Measurements from ENCODE around the gene SMIM41. TPM values are rescaled to one million over a fixed set of nuclear protein-coding genes. Genes with fewer than 3 reads are reported as not detected.
"Not testable (repeated sequence)": the region's sequence is repeated elsewhere in the genome, so short reads cannot be mapped to it uniquely, and the experiment has no call there.

Gene SMIM41
- total RNA-seq, 1 experiment from 2014 or later = 0.12 TPM

DNA sequence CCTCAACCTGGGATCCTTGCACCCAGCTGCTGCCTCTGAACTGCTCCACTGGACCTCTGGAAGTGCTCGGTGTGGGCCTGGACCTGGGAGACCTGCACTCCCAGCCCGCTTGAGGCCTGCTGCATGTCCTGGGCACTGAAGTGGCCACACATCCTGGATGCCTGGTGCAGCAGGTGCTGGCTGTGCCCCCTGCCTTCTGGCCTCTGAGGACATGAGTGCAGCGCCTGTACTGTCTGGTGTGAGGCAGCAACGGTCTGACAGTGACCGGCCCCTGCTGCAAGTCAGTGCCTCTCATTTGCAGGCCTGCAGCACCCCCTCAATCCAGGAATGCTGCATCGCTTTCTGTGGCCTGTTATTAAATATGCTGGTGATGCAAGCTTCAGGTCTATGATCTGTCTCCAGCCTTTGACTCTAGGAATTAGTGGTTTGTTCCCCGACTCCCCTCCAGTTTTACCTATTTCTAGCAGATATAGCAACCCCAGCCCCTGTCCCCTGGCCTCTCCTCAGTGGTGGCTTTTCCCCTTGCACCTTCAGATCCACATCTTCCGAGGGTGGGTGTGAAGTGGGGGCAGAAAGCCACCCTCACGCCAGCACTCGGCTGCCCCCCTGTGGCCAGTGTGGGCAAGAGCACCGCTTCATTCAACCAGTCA, 3.6 kb downstream of the SMIM41 start:
- DNase-seq (ENCODE audit: extremely low read depth, low read depth) = peak; percentile 55

DNA sequence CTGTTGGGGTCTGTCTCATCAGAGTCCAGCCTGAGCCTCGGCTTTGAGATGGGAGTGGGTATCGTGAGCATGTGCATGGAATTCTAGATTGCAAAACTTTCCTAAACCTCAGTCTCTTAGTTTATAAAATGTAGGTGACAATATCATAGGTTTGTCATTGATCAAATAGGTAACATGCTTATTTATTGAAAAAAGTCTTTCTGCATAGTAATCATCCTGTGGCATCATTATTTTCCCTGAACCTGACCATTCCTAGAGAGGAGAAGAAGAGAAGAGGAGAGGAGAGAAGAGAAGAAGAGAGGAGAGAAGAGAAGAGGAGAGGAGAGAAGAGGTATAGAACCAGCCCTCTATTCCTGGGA, 4.1 kb downstream of the SMIM41 start:
- no peak for DNase-seq (ENCODE audit: extremely low read depth, low read depth)

DNA sequence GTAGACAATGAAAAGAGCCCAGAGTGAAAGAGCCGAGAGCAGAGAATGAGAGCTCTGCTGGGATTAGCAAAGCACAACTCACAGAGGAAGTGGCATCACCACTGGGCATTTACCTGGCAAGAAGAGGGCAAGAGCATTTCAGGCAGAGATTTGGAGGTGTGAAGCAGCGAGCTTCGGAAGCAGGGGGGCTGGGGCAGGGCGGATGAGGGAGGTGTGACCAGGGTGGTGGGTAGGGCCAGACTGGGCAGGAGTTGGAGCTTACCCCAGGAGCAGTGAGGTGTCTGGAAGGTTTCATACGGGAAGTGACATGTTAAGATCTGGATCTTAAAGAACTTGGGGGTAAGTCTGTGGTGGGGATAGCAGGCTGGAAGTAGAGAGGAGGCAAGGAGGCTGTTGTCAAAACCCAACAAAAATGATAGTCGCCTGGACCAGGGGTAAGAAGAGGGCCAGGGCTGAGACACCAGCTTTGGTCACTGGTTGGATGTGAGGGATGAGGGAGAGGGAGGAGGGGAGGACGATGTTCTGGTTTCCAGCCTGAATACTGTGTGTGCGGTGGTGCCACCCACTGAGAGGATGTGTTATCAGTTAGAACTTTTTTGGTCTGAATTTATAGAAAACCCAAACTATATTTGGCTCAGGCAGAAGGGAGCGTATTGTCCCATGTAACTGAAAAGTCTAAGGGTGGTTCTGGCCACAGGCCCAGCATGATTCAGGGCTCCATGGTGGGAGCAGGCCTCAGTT, 5.2 kb downstream of the SMIM41 start:
- DNase-seq (ENCODE audit: extremely low read depth, low read depth) = no peak

DNA sequence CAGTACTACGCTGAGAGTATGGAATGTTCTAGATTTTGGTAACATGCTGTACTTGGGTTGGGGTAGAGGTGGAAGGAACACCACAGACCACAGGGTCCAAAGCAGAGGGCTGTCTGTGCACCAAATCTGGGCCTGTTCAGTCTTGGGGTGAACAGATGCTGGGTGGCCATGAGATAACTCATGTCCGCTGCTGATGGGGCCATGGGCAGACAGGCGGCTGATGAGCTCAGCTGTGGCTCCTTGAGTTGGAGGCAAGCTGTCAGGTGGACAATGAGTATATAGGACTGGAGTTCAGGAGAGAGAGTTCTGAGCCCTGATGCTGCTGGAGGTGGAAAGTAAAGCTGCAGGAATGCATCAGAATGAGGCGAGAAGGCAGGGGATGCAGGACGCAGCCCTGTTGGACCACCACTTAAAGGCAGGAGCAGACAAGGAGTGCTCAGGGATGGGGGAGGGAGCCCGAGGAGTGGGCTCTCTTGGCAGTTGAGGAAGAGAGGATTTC, 6.2 kb downstream of the SMIM41 start:
- no peak for DNase-seq (ENCODE audit: extremely low read depth, low read depth)

DNA sequence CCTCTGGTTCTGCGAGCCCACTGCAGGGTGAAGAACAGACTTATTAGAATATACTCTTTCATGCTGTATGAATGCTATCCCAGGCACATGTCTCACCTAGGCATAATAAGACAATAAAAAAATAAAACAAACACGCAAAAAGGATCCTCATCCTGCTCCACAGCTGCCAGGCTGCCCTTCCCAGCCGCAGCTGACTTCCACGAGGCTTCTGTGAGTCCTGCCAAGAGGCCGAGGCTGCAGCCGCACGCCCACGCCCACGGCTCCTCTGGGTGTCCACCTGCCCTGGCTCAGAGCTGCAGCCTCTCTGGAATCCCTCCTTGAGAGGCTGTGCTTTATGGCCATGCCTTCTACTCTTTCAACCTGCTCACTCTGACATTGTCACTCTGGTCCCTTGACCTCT, 6.9 kb downstream of the SMIM41 start:
- DNase-seq (ENCODE audit: extremely low read depth, low read depth) = no peak

DNA sequence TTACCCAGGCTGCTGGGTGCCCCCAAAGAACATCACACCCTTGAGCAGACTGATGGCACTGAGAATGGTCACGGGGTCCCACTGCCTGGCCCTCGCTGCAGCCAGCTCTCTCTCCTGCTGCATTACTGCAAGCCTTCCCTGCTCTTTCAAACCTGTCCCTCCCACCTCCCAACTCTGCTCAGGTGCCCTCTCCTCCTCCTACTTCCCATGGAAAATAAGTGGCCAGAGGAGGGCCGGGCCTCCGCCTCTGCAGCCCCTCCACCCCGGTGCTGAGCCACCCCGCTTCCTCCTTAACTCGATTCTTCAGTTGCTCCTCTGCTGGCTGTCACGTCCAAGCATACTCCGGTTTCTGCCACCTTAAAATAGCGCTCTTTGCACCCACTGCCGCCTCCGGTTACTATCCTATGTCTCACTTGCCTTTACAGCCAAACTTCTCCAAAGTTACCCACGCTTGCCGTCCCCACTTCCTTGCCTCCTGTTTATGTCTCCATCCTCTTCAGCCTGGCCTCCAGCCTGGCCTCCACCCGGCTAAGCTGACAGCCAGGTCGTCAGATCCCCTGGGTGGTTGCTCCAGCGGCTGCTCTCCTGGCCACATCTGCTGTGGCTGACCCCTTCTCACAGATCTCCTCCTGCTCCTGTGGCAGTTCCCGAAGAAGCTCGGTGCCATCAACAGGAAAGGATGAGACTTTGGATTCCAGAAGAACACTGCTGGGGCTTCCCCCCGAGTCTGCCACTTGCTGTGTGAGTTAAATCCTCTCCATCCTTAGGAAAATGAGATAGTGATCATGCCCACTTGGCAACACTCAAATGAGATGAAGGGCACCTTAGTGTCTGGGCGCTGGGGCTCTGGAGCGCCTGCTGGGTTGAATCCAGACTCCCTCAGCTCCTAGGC, 7.7 kb downstream of the SMIM41 start:
- no peak for DNase-seq (ENCODE audit: extremely low read depth, low read depth)

DNA sequence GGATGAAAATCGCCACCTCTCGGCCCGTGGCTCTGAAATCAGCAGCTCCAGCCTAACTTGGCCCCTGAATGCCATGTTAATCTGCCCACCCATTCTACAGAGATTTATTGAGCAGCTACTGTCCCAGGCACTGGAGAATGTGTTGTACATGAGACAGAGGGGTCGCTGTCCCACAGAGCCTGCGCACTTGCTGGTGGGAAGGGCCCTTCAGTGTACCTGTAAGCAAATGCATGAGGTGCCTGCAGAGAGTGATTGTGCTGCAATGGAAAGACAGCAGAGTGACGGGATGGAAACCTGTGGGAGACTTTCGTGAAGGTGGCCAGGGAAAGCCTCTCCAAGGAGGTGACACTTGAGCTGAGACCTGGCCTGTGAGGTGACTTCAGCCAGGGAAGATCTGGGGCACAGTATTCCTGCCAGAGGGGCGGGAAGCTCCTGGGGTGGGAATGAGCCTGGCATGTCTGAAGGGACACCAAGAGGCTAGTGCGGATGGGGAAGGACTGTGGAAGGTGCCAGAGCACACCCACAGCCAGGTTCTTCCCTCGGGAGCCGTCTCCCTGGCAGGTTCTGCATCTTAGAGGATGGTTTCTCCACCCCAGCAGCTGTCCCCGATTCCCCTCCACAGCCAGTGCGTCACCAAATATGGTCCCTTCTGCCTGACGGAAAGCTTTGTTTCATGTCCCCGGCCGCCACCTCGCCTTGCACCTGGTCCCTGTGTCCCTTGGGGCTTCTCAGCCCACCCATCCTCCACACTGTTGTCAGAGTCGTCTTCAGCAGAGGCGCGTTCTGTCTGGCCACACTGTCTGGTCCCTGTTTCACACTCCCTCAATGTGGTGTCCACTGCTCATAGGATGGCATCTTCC, 8.7 kb downstream of the SMIM41 start:
- DNase-seq (ENCODE audit: extremely low read depth, low read depth) = no peak

DNA sequence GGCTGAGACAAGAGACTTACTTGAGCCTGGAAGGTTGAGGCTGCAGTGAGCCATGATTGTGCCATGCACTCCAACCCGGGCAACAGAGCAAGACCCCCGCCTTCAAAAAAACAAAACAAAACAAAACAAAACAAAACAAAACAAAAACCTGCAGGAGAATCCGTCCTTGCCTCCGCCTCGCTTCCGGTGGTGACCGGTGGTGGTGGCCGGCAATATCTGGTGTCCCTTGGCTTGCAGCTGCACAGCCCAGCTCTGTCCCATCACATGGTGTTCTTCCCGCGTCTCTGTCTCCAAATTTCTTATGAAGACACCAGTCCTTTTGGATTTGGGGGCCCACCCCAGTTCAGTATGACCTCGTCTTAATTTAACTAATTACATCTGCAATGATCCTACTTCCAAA, 10.0 kb downstream of the SMIM41 start:
- no peak for DNase-seq (ENCODE audit: extremely low read depth, low read depth)

DNA sequence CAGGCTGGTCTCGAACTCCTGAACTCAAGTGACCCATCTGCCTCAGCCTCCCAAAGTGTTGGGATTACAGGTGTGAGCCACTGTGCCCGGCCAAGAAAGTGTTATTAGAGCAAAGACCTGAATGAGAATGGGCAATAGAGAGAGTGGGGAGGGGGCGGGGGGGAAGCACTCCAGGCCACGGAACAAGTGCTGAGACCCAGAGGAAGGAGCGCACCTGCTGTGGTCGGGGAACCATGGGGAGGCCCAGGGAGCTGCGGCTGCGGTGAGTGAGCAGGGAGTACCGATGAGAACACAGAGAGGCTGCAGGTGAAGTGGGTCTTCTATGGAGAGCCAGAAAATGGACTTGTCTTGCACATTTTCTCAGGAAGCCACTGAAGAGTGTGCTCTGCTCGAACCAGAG, 10.8 kb downstream of the SMIM41 start:
- DNase-seq (ENCODE audit: extremely low read depth, low read depth) = no peak

DNA sequence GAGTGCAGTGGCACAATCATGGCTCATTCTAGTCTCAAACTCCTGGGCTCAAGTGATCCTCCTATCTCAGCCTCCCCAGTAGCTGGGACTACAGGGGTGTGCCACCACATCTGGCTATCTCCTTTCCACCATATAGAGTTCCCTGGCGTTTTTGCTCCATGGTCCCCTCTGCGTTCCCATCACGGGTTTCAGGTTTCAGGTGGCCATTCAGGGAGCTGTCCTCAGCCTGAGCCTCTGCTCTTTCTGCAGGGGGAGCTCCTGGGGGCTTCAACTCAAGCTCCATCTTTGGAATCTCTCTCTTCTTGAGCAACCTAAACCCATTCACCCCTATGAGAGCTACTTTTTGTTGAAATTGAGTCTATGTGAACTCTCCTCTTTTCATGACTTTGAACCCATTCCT, 11.6 kb downstream of the SMIM41 start:
- no peak for DNase-seq (ENCODE audit: extremely low read depth, low read depth)

DNA sequence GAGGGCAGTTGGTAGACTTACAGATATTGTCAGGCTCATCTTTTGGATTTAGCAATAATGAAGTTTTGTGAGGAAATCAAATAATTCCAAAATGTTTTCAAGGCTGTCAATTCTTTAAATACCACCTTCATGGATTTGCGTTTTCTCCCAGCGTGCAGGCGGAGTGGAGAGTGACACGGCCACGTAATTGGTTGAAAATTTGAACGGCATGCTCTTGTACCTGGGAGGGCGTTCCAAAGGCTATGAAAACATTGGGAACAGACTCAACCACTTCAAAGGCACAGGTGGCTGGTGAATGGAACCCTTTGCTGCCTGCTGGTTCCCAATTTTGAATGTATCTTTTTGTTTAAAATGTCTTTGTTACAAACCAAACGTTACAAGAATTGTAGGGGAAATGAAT, 12.4 kb downstream of the SMIM41 start:
- no peak for DNase-seq (ENCODE audit: extremely low read depth, low read depth)

DNA sequence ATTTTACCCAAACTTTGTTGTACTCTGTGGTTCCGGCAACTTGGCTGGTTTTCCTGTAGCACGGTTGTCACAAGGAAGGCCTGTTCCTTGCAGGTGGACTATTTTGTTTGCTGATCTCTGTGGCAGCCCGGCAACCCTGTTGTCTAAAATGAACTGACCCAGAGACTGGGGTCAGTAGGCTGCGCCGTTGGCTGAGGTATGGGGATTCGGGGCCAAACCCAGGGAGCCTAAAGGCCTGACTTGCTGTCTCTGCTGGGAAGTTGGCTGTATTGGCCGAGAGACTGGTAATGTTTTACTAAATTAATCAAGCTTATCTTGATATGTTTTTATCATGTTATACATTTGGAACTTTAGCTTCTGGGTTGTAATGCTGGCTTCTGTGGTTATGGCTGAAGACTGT, 13.8 kb downstream of the SMIM41 start:
- no peak for DNase-seq (ENCODE audit: extremely low read depth, low read depth)

DNA sequence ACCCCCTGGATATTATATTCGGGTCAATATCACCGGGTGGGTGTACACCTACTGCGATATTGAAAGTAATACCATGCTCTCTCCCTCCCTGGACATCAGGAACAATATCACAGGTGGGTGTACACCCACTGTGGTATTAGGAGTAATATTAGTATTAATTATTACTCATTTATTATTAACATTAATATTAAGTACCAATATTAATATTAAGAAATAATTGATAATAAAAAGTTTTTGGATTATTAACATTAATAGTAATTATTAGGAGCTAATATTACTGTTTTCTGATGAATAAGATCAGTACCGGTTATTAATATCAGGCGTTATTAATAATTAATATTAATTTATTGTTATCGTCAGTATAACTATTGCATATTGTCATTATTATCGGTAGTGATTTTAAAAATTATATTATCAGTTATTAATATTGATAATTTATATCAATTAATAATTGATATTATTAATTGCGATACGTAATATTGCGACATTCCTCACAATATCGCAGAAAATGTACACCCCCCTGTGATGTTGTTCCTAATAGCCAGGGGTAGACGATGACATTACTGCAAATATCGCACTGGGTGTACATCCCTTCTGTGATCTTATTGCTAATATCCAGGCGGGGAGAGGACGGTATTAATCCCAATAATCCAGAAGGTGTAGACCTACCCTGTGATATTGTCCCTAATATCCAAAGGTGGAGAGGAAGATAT, 17.0 kb downstream of the SMIM41 start:
- no peak for DNase-seq (ENCODE audit: extremely low read depth, low read depth)

DNA sequence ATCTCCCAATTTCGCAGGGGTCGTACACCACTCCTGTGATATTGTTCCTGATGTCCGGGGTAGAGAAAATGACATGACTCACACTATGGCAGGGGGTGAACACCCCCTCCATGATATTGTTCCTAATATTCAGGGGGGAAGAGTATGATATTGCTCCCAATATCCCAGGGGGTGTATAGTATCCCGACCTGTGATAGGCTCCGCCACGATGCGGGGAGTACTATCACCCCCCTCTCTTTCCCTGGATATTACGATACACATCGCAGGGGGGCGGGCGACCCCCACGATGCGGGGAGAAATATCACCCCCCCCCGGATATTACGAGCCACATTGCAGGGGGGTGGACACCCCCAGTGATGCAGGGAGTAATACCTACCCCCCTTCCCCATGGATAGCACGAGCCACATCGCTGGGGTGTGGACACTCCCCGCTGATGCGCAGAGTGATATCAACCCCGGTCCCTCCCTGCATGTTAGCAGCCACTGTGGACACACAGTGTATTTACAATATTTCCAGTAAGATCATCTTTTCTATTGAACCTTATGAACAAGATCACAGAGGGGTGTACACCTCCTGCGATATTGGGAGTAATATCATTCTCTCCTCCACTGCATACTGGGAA, 17.7 kb downstream of the SMIM41 start:
- no peak for DNase-seq (ENCODE audit: extremely low read depth, low read depth)

DNA sequence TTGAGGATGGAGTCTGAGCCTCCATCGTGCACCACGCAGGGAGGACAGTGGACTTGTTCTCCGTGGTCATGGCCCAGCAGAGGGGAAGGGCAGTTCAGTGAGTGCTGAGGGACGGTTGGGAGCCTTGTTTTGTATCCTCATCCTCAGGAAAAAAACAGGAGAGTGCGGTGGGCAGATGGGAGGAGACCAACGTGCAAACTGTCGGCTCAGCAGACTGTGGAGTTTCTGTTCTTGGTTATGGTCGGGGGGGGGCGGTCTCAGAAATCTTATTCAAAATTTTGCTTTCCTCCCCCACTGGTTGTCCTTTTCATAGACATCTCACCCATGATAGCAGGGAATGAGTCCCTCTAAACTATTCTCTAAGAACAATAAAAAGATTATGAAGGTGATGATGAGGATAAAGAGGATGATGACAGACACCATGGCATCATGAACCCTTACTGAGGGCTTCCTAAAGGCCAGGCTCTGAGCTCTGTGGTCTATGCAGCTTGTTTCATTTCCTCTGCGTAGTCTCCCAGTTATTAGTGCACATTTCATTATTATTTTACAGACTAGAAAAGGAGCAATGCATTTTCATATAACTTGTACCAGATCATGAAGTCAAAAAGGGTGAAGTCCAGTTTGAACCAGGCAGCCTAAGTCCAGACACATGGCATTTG, 25.1 kb downstream of the SMIM41 start:
- not testable (repeated sequence) for DNase-seq (ENCODE audit: extremely low read depth, low read depth)

DNA sequence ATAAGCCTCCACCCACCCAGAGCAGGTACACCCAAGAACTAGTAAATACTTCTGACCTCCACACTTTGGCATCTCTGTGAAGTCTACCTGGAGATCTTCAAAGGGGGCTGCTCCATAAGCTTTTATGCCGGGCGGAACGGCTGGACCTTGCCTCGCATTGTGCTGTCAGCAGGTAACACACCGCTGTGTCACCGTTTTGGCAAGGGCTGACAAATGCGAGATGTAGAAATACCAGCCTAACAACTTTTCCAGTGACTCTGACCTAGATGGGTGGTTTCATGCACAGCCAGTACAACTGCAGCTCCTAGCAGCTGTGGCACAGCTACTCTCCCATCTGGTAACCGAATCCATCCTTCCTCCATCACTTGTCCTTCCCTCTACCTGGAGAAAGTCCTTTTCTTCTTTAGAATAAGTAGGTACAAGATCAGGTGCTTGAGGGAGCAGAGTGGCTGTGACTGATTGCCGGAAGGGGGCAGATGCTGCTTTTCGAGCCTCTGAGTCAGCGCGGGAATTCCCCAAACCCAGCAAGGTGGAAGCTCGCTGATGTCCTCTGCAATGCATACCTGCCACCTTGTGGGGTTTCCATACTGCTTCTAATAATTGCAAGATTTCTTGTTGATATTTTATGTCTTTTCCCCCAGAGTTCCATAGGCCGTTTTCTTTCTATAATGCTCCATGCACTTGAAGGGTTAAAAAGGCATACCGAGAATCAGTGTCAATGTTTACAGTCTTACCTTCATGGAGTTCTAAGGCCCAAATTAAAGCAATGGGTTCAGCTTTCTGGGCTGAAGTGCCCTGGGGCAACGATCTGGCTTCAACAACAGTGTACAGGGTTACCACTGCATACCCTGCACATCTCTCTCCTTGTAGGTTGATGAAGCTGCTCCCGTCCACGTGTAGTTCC, 37.0 kb downstream of the SMIM41 start:
- not testable (repeated sequence) for DNase-seq (ENCODE audit: extremely low read depth, low read depth)

DNA sequence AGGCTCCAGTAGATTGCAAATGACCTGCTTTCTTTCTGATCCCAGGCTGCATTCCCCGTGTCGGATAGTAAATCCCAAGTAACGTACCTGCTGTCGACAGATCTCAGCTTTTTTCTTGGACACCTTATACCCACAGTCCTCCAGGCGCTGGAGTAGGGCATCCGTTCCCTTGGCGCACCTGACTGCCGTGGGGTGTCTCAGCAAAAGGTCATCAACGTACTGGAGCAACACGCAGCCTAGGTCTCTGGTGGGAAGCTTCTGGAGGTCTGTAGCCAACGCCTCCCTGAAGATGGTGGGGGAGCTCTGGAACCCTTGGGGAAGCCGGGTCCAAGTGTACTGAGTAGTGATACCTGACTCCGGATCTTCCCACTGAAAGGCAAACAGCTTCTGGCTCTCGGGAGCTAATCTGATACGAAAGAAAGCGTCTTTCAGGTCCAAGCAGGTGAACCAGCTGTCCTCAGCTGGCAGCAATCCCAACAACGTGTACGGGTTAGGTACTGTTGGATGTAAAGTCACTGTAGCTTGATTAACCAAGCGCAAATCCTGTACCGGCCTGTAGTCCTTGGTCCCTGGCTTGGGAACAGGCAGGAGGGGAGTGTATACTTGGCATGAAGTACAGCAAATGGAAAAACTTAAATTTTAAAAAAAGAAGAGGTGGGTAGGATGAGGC, 38.4 kb downstream of the SMIM41 start:
- not testable (repeated sequence) for DNase-seq (ENCODE audit: extremely low read depth, low read depth)
